Loucy (cell line): ENCODE data around the gene SYNGR4.

ENCODE experiments used
- H2AFZ ChIP-seq: fragments of 200-600 bp; sonication (generic); 2 replicates; pipeline ENCODE4 v1.6.0; 2016; ENCODE audit warnings: antibody characterized with exemption, mild to moderate bottlenecking, low read length, moderate library complexity
- H3F3A ChIP-seq: fragments of 200-600 bp; 2 replicates; pipeline ENCODE4 v1.6.0; 2016; ENCODE audit warnings: antibody characterized with exemption, low read depth, mild to moderate bottlenecking
- H3K27me3 ChIP-seq: fragments of 200-600 bp; sonication (generic); 2 replicates; pipeline ENCODE4 v1.6.1; 2014; ENCODE audit warnings: low read length, mild to moderate bottlenecking; ENCODE audit not compliant: insufficient read depth, poor library complexity, severe bottlenecking
- H3K36me3 ChIP-seq: fragments of 200-600 bp; sonication (generic); 2 replicates; pipeline ENCODE4 v1.6.1; 2016; ENCODE audit warnings: low read length; ENCODE audit not compliant: insufficient read depth
- H3K4me1 ChIP-seq: fragments of 200-600 bp; sonication (generic); 2 replicates; pipeline ENCODE4 v1.5.1; 2014; ENCODE audit warnings: low read length, mild to moderate bottlenecking; ENCODE audit not compliant: insufficient read depth, poor library complexity, severe bottlenecking
- H3K4me2 ChIP-seq: fragments of 200-600 bp; sonication (generic); 2 replicates; pipeline ENCODE4 v1.6.0; 2014; ENCODE audit warnings: antibody characterized with exemption, low read length, low read depth, mild to moderate bottlenecking; ENCODE audit not compliant: poor library complexity, severe bottlenecking
- H3K4me3 ChIP-seq: fragments of 200-600 bp; sonication (generic); 2 replicates; pipeline ENCODE4 v1.5.1; 2014; ENCODE audit warnings: low read length, mild to moderate bottlenecking, mixed read lengths; ENCODE audit not compliant: poor library complexity, severe bottlenecking
- H3K79me2 ChIP-seq: fragments of 200-600 bp; sonication (generic); 2 replicates; pipeline ENCODE4 v1.6.1; 2014; ENCODE audit warnings: low read length; ENCODE audit not compliant: insufficient read depth
- H3K9ac ChIP-seq: fragments of 200-600 bp; sonication (generic); 2 replicates; pipeline ENCODE4 v1.6.0; 2014; ENCODE audit warnings: mild to moderate bottlenecking, low read depth, low read length, moderate library complexity; ENCODE audit not compliant: poor library complexity, severe bottlenecking
- H3K9me2 ChIP-seq: fragments of 200-600 bp; sonication (generic); replicated peaks from 2 replicates; pipeline ENCODE4 v1.6.1; 2016; ENCODE audit warnings: low read depth, low read length, mixed read lengths
- H3K9me3 ChIP-seq: fragments of 200-600 bp; sonication (generic); 2 replicates; pipeline ENCODE4 v1.6.1; 2014; ENCODE audit warnings: mild to moderate bottlenecking, antibody characterized with exemption, low read length, low read depth; ENCODE audit not compliant: insufficient read depth
- H4K20me1 ChIP-seq: fragments of 200-600 bp; sonication (generic); 2 replicates; pipeline ENCODE4 v1.6.0; 2014; ENCODE audit warnings: antibody characterized with exemption, low read length, mild to moderate bottlenecking; ENCODE audit not compliant: insufficient read depth, poor library complexity, severe bottlenecking
- EZH2phosphoT487 ChIP-seq: fragments of 200-600 bp; IDR thresholded peaks from 2 replicates; pipeline ENCODE4 v1.6.1; 2018; ENCODE audit warnings: antibody characterized with exemption, mild to moderate bottlenecking, moderate library complexity, borderline replicate concordance
- TF ChIP-seq, protein P1 (sequence below): fragments of 200-600 bp; sonication (generic); conservative IDR thresholded peaks from 2 replicates; pipeline ENCODE4 v1.5.1; 2014; ENCODE audit warnings: mild to moderate bottlenecking, antibody characterized with exemption, low read length

SYNGR4 gene

GRCh38 chr19:48395170-48395455, 30.9 kb downstream of the SYNGR4 start:
- H3K4me3 ChIP-seq, result no peak overlapping the region
- H3K9me3 ChIP-seq, result no peaks in the 10 kb centered on the region
- no peak overlapping the region for H3K4me2 ChIP-seq
- peaks cover 4% of the 10 kb centered on the region for H4K20me1 ChIP-seq
- no peaks in the 10 kb centered on the region for H3K36me3 ChIP-seq
- no peaks in the 10 kb centered on the region for H3F3A ChIP-seq
- no peaks in the 10 kb centered on the region for H3K27me3 ChIP-seq
- H3K79me2 ChIP-seq, result peaks cover 13% of the 10 kb centered on the region
- H3K4me1 ChIP-seq, result peaks cover 8% of the 10 kb centered on the region
- TF ChIP-seq EZH2phosphoT487, result no peak
- TF ChIP-seq, protein P1, sequence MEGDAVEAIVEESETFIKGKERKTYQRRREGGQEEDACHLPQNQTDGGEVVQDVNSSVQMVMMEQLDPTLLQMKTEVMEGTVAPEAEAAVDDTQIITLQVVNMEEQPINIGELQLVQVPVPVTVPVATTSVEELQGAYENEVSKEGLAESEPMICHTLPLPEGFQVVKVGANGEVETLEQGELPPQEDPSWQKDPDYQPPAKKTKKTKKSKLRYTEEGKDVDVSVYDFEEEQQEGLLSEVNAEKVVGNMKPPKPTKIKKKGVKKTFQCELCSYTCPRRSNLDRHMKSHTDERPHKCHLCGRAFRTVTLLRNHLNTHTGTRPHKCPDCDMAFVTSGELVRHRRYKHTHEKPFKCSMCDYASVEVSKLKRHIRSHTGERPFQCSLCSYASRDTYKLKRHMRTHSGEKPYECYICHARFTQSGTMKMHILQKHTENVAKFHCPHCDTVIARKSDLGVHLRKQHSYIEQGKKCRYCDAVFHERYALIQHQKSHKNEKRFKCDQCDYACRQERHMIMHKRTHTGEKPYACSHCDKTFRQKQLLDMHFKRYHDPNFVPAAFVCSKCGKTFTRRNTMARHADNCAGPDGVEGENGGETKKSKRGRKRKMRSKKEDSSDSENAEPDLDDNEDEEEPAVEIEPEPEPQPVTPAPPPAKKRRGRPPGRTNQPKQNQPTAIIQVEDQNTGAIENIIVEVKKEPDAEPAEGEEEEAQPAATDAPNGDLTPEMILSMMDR, result no peak
- H2AFZ ChIP-seq, result no peak overlapping the region
- H3K9ac ChIP-seq, result no peak overlapping the region
- H3K9me2 ChIP-seq, result no peaks in the 10 kb centered on the region

DNA sequence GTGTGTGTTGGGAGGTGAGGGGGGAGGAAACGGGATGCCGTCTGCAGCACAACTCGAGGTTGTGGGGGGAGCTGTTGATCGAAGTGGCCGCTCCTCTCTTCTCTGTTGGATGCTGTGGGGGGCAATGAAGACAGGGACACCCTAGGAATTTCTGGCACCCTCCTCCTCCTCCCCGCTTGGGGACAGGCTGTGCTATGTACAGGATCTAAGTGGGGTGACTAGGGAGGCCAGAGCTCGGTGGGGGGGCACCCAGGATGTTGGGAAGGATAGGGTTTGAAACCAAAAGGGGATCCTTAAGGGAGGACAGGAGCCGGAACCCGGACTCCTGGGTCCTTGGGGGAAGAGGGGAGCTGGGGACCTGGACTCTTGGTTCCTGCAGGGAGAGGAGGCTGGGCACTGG, 31.3 kb downstream of the SYNGR4 start:
- Histone ChIP-seq H3K9me3 (no peaks in the 10 kb centered on the region), H3K9ac (no peak overlapping the region), H2AFZ (no peak overlapping the region), H3K9me2 (no peaks in the 10 kb centered on the region), H3K36me3 (no peaks in the 10 kb centered on the region), H3K79me2 (peaks cover 9% of the 10 kb centered on the region), H3F3A (no peaks in the 10 kb centered on the region), H3K4me1 (peaks cover 8% of the 10 kb centered on the region), H3K4me3 (no peak overlapping the region), H3K4me2 (no peak overlapping the region), H4K20me1 (peaks cover under 1% of the 10 kb centered on the region), H3K27me3 (no peaks in the 10 kb centered on the region)
- no peak for TF ChIP-seq EZH2phosphoT487
- TF ChIP-seq, protein P1, result no peak

- Histone ChIP-seq H3K9me3 (no peaks in the 10 kb centered on the region), H3K36me3 (no peaks in the 10 kb centered on the region), H3K4me1 (peaks cover 8% of the 10 kb centered on the region), H4K20me1 (no peaks in the 10 kb centered on the region), H3K9me2 (no peaks in the 10 kb centered on the region), H3K9ac (no peak overlapping the region), H3K79me2 (peaks cover 2% of the 10 kb centered on the region; the same call in 1 of the 2 replicates), H2AFZ (no peak overlapping the region), H3K4me3 (no peak overlapping the region), H3K4me2 (no peak overlapping the region), H3K27me3 (no peaks in the 10 kb centered on the region), H3F3A (no peaks in the 10 kb centered on the region)
- TF ChIP-seq, protein P1, result no peak
- TF ChIP-seq EZH2phosphoT487, result no peak
These were observed 32.1 kb downstream of the SYNGR4 start for GRCh38 chr19:48396016-48396823.
